ENCODE data around the gene DPP10.

- TF ChIP-seq CTCF (IDR thresholded peaks at IDR 0.05), result no peak
- no peak for TF ChIP-seq POLR2A (IDR thresholded peaks at IDR 0.05)
Measured at GRCh38 chr2:114426756-114427155, 15.7 kb upstream of the DPP10 start.
